ENCODE results near the gene CCDC195.

The CCDC195 gene

DNA sequence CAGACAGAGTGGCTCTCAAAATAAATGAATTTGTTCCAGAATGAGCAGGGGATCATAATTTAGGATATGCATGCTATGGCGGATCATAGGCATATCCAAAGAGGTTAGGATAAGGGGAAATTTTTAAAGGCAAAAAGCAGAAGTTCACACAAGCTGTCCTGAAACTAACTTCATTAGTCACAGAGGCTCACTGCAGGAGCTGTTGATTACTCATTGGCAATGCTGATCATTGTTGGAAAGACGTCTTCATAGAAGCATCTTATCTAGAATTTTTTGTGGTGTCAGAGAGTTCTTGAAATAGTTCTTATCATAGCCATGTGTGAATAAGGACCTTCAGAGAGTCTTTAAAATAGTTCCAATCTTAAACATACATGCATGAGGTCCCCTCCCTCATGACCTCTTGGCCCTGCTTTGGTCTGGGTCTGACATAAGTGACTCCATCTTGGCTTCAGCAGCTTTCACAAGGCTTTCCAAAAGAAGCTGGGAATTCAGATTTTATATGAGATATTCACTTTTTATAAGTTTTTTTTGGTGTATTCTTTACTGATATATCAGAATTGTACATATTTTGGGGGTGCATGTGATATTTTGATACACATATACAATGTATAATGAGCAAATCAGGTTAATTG, 7.5 kb upstream of the CCDC195 start:
- Histone ChIP-seq H3K4me1 (ENCODE audit: low read depth, poor library complexity, severe bottlenecking) (no peaks in the 10 kb centered on the region), H4K20me1 (ENCODE audit: insufficient read depth) (no peaks in the 10 kb centered on the region), H2AFZ (ENCODE audit: low read depth) (no peak overlapping the region), H3K79me2 (ENCODE audit: insufficient read depth, low read depth) (no peaks in the 10 kb centered on the region), H3K4me2 (no peak overlapping the region), H3K4me3 (IDR thresholded peaks at IDR 0.05; ENCODE audit: insufficient read depth, low read depth, low read length) (no peak overlapping the region), H3K9ac (no peak overlapping the region), H3K27ac (no peak overlapping the region), H3K36me3 (ENCODE audit: insufficient read depth) (no peaks in the 10 kb centered on the region), H3K27me3 (ENCODE audit: insufficient read depth, low read depth) (no peaks in the 10 kb centered on the region)
- TF ChIP-seq, protein P1, sequence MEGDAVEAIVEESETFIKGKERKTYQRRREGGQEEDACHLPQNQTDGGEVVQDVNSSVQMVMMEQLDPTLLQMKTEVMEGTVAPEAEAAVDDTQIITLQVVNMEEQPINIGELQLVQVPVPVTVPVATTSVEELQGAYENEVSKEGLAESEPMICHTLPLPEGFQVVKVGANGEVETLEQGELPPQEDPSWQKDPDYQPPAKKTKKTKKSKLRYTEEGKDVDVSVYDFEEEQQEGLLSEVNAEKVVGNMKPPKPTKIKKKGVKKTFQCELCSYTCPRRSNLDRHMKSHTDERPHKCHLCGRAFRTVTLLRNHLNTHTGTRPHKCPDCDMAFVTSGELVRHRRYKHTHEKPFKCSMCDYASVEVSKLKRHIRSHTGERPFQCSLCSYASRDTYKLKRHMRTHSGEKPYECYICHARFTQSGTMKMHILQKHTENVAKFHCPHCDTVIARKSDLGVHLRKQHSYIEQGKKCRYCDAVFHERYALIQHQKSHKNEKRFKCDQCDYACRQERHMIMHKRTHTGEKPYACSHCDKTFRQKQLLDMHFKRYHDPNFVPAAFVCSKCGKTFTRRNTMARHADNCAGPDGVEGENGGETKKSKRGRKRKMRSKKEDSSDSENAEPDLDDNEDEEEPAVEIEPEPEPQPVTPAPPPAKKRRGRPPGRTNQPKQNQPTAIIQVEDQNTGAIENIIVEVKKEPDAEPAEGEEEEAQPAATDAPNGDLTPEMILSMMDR (conservative IDR thresholded peaks at IDR 0.05; ENCODE audit: low read depth, low read length): no peak

DNA sequence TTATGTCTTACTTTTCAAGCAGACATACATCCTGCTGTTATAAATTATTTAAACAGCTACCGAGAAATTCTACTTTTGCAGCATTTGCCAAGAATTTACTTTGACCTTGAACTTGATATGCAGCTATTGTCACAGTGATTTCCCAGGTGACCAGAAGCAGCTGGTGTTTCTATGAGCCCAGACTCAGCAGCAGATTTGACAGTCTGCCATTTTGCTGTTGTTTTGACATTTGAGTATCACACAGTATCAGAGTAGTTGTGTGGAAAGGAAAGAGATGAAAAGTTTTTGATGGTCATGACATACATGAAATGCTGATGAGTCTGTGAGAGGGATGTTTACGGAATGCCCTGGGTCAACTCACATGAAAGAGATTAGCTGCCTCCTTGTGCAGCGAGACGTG, 6.6 kb upstream of the CCDC195 start:
- Histone ChIP-seq H3K4me3 (IDR thresholded peaks at IDR 0.05; ENCODE audit: insufficient read depth, low read depth, low read length) (no peak overlapping the region), H2AFZ (ENCODE audit: low read depth) (no peak overlapping the region), H3K36me3 (ENCODE audit: insufficient read depth) (no peaks in the 10 kb centered on the region), H3K9ac (no peak overlapping the region), H4K20me1 (ENCODE audit: insufficient read depth) (no peaks in the 10 kb centered on the region), H3K79me2 (ENCODE audit: insufficient read depth, low read depth) (no peaks in the 10 kb centered on the region), H3K4me2 (no peak overlapping the region), H3K27me3 (ENCODE audit: insufficient read depth, low read depth) (no peaks in the 10 kb centered on the region), H3K4me1 (ENCODE audit: low read depth, poor library complexity, severe bottlenecking) (no peaks in the 10 kb centered on the region), H3K27ac (no peak overlapping the region)
- TF ChIP-seq, protein P1 (conservative IDR thresholded peaks at IDR 0.05; ENCODE audit: low read depth, low read length): no peak

DNA sequence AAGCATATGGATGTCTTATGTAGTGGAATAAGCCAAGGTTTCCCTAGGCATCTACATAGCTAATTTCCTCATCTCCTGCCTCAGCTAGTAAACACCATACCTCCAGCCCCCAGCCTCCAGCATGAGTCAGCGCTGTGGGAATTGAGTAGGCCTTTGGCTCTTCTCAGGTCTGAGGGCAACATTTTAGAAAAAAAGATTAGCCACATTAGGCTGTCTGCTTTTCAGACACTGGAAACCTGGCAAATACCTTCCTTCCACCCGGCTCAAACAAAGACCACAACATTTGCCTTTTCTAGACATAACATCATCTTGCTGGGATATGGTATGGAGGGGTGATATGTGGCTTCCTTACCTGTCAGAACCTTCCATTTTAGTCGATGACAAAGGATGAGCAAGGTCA, 6.1 kb upstream of the CCDC195 start:
- no peak overlapping the region for H3K4me2 ChIP-seq

DNA sequence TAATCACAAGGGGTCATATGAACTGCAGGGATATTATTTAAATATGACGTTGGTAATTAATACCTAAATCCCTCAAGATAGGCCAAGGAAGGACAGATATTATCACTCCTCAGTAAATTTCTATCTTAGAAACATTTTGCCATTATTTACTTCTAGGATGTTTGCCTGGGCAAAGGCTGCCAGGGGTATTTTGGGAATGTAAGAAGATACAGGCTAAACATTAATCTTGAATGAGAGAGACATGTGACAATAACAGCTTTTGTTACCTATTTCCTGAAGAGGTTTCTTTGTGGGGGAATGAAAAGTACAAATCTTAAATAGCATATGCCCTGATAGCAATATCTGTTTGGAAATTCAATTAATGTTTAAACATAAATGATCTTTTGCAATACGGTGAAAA, 756 bp upstream of the CCDC195 start:
- Histone ChIP-seq H3K4me1 (ENCODE audit: low read depth, poor library complexity, severe bottlenecking) (no peaks in the 10 kb centered on the region), H3K9ac (no peak overlapping the region), H3K27ac (no peak overlapping the region), H3K4me3 (IDR thresholded peaks at IDR 0.05; ENCODE audit: insufficient read depth, low read depth, low read length) (no peak overlapping the region), H2AFZ (ENCODE audit: low read depth) (no peak overlapping the region), H3K36me3 (ENCODE audit: insufficient read depth) (no peaks in the 10 kb centered on the region), H3K27me3 (ENCODE audit: insufficient read depth, low read depth) (no peaks in the 10 kb centered on the region), H3K4me2 (no peak overlapping the region), H3K79me2 (ENCODE audit: insufficient read depth, low read depth) (no peaks in the 10 kb centered on the region), H4K20me1 (ENCODE audit: insufficient read depth) (no peaks in the 10 kb centered on the region)
- TF ChIP-seq, protein P1 (conservative IDR thresholded peaks at IDR 0.05; ENCODE audit: low read depth, low read length): no peak

More for the DNA sequence above, 6.1 kb upstream of the CCDC195 start:
- TF ChIP-seq, protein P1 (conservative IDR thresholded peaks at IDR 0.05; ENCODE audit: low read depth, low read length): no peak
- Histone ChIP-seq H3K4me1 (ENCODE audit: low read depth, poor library complexity, severe bottlenecking) (no peaks in the 10 kb centered on the region), H2AFZ (ENCODE audit: low read depth) (no peak overlapping the region), H3K9ac (no peak overlapping the region), H4K20me1 (ENCODE audit: insufficient read depth) (no peaks in the 10 kb centered on the region), H3K27ac (no peak overlapping the region), H3K4me3 (IDR thresholded peaks at IDR 0.05; ENCODE audit: insufficient read depth, low read depth, low read length) (no peak overlapping the region), H3K27me3 (ENCODE audit: insufficient read depth, low read depth) (no peaks in the 10 kb centered on the region), H3K36me3 (ENCODE audit: insufficient read depth) (no peaks in the 10 kb centered on the region), H3K79me2 (ENCODE audit: insufficient read depth, low read depth) (no peaks in the 10 kb centered on the region)

Data from KMS-11 (cell line).